HG03025 (cell line): ENCODE data around the gene ST3GAL4.
"Not testable (repeated sequence)": the region's sequence is repeated elsewhere in the genome, so short reads cannot be mapped to it uniquely, and the experiment has no call there.

ENCODE experiments used
- ATAC-seq: cut with Tn5 transposase; IDR thresholded peaks from one replicate; pipeline ENCODE4 v1.9.1; 2021; ENCODE audit warnings: mild to moderate bottlenecking, moderate library complexity; ENCODE audit not compliant: unreplicated experiment, low FRiP score

The ST3GAL4 gene

GRCh38 chr11:126359431-126360048 lies 4.1 kb downstream of the ST3GAL4 start:
- no peak for ATAC-seq

DNA sequence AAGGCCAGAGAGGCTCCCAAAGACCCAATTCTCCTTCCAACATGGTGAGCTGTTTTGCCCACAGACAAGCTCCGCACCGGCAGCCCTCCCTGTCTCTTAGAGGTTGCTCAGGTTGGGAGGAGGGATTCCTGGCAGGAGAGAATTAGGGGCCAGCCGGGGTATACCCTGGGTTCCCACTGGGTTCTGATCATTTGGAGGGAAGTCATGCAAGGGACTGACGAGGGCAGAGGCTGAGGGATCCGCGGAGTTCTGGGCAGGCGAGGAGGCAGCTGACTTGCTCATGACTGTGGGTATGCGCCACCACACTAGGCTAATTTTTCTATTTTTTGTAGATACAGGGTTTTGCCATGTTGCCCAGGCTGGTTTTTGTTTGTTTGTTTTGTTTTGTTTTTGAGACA lies 4.6 kb downstream of the ST3GAL4 start:
- no peak for ATAC-seq

DNA sequence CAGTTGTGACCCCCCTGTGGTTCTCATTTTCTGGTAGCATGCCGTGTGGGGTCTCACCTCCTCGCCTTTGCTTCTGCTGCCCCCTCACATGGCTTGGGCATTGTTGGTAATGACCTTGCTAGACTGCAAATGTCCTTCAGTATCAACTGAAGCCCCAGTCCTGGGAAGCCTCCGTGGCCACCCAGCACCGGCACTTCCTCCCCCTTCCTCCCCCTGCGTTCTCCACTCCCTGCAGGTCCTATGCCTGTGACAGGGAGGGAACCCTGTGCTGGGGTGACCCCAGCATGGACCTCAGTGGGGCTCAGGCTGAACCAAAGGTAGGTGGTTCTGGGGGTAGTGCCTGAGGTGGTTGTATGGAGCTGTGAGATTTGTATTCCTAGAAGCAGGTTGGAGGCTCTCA lies 5.9 kb downstream of the ST3GAL4 start:
- ATAC-seq, result no peak

GRCh38 chr11:126362879-126363655 lies 7.6 kb downstream of the ST3GAL4 start:
- no peak for ATAC-seq

GRCh38 chr11:126363706-126364248 lies 8.3 kb downstream of the ST3GAL4 start:
- ATAC-seq, result no peak

DNA sequence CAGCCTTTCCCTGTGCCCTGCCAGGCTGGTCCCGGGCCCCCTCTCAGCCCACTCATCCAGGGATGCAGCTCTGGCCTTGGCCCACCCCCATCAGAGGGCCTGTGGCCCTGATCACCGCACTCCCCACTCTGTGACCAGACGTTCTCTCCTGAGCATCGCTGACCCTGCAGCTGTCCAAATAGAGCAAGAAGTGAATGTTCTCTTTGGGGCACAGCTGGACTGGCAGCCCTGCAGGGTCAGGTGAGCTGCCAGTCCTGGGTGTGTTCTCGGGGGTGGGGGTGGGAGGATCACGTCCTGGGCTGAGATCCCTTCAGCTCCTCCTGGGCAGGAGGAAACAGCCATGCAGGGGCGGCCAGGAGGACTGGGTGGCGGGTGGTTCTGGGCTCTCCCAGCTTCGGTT lies 9.2 kb downstream of the ST3GAL4 start:
- not testable (repeated sequence) for ATAC-seq

DNA sequence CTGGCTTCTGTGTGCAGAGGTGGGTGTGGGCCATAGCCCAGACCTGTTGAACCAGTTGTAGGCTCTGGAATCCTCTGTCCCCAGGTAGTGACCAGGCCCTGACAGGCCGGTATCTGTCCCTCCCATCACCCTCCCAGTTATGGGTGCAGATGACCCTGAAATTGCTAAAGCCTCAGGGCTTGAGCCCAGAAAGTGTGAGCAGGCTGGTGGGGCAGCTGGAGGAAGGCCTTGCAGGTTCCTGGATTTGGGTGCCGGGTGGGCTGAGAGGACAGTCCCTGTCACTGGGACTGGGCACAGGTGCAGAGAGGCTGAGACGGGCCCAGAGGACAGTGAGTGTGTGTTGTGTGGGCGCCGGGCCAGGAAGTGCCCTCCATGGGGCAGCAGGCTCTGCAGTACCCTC lies 10.0 kb downstream of the ST3GAL4 start:
- not testable (repeated sequence) for ATAC-seq

DNA sequence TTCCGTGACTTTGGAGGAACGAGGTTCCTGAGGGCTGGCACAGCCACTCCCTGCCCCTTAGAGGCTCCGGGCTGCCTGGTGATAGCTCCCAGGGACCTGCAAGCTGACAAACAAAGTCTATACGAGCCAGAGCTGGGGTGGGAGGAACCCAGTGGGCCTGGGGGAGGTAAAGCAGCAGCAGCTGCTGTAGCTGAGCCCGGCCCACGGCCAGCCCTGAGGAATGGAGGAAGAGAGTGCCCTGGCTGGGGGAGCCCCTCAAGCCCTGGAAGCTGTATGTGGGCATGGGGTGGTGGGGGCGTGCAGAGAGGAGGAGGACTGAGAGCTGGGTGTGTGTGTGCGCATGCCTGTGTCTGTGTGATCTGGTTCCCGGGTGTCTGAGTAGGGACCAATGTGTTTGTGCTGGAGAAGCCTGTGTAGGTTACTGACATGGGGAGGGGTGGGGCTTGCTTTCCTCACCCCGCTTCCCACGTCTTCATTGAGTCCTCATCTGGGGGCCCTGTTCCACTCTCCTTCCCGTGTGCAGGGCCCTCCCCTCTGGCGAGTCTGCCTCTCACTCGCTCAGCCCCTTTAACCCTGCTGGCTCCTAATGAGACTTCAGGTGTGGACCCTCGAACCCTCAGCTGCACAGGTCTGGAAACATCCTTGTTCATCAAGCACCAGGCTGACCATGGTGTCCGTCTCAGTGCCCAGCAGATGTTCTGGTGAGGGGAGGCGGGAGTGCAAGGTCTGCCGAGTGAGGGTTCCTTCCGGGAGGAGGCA lies 10.8 kb downstream of the ST3GAL4 start:
- ATAC-seq, result no peak

DNA sequence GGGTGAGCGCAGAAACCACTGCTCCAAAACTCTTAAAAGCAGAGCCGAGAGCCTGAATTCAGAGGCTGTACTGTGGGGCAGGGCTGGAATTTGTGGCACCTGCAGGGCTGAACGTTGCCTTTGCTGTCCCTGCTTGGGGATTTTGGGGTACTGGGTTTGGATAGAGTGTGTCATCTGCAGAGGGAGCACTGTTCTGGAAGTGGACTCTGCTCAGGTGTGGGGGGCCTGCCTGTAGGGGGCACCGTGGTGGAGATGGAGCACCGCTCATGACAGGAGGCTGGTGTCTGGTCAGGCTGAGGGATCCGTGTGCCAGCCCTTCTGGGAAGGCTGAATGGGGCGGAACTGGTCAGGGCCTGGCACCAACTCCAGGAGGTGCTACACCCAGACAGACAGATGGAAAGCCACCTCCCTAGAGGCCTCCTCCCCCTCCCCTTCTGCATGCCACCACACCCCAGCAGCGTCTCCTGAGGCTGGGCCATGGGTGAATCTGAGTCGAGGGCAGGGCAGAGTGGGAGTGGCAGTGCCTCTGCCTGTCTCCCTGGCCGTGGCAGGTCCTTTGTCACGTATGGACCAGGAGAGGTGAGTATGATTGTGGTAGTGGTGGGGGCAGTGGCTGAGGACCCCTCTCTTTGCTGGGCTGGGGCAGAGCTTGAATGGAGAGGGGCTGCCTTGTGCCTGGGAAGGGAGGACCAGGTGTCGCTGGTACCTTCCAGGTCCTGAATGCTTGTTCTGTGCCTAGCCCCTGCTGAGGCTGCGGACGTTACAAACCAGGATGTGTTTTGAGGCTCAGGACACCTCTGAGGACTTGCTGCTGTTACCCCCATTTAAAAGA lies 11.6 kb downstream of the ST3GAL4 start:
- not testable (repeated sequence) for ATAC-seq

DNA sequence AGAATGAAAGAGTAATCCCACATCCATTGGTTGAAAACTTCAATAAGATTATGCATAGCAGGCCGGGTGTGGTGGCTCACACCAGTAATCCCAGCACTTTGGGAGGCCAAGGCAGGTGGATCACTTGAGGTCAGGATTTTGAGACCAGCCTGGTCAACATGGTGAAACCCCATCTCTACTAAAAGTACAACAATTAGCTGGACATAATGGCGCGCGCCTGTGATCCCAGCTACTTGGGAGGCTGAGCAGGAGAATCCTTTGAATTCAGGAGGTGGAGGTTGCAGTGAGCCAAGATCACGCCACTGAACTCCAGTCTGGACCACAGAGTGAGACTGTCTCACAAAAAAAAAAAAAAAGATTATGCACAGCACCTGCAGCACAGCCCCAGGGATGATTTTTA lies 12.3 kb downstream of the ST3GAL4 start:
- not testable (repeated sequence) for ATAC-seq

GRCh38 chr11:126368336-126369119 lies 13.0 kb downstream of the ST3GAL4 start:
- not testable (repeated sequence) for ATAC-seq

- ATAC-seq, result no peak
These were observed 14.5 kb downstream of the ST3GAL4 start for GRCh38 chr11:126370016-126370415.

- no peak for ATAC-seq
These were observed 16.1 kb downstream of the ST3GAL4 start for GRCh38 chr11:126371595-126371994.

DNA sequence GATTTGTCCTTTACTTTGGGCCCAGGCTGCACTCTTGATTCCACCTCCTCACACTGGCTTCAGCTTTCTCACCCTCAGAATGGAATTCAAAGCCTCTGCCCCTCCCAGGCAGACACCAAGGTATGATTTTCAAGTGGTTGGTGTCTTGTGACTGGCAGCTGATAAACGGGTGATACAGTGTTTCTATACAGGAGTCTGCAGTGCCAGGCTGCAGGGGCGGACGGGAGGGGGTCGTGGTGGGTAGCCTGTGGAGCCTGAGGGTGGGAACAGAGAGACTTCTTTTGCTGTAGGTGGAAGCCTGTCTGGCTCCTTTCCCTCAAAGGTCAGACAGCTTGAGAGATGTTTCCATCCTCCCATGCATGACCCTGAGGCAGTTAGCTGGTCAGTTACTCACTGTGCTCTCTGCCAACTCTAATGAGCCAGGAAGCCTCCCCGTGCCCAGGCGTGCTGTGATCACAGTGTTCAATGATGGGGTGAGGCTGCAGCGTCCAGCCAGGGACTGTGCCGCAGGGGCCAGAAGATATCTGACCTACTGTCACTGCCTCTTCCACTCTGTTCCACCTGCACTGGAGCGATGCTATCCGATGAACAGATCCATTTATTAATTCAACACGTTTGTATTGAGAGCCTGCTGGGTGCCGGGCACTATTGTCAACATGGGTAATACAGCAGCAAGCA lies 18.0 kb downstream of the ST3GAL4 start:
- ATAC-seq, result not testable (repeated sequence)

DNA sequence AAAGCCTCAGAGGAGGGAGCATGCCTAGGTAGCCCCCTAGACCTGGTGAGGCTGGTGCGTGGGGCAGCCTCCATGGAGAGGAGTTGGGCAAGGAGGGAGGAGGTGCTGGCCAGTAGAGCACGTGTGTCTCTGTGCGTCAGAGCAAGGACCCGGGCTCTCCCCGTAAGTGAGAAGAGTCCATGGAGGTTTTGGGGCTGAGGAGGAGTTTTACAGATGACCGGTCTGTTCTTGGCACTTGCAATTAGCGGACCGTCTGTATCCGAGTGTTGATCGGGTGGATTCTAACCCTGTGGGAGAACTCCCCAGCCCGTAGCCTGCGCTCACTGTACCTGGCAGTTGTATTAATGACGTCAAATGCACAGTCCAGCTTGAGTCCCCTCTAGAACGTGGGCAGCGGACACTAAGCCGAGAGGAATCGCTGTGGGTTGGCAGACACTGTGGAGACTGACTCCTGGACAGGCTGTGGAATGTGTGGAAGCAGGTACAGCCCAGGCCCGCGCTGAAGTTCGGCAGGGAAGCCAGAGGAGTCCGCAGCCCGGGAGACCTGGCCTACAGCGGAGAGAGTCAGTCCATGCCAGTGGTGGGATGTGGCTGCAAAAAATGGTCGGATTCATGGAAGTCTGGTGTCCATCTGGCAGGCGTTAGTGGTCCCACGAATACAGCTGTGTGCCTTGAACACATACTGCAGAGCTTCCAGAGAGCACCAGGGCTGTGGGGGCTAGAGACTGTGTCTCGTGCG lies 19.2 kb downstream of the ST3GAL4 start:
- not testable (repeated sequence) for ATAC-seq

- ATAC-seq, result no peak
These were observed 20.2 kb downstream of the ST3GAL4 start for GRCh38 chr11:126375726-126376125.

- ATAC-seq, result no peak
These were observed 23.3 kb downstream of the ST3GAL4 start for GRCh38 chr11:126378763-126379162.

DNA sequence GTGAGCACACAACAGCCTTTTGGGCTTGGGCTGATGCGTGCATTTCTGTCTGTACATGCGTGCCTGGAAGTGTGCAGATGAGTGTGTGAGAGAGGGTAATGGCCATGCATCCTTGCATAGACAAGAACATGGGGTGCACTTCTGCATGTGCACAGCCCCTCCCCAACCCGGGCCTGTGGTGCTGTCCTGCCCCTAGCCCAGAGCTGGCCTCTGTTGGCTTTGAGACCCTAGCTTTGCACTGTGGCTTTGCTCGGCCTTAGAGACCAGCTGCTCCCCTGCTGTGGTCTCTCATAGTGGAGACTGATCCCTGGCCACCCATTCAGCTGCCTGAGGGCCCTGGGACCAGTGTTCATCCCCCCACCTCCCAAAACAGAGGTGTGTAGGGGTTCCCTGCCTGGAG lies 25.4 kb downstream of the ST3GAL4 start:
- ATAC-seq, result no peak
